Measurements from ENCODE around the gene RIMBP3C. TPM values are rescaled to one million over a fixed set of nuclear protein-coding genes. Genes with fewer than 3 reads are reported as not detected.
"Not testable (repeated sequence)": the region's sequence is repeated elsewhere in the genome, so short reads cannot be mapped to it uniquely, and the experiment has no call there.

RIMBP3C gene
- total and polyA plus RNA-seq, 4 donors, result 0.05 to 0.40 (median 0.10) TPM; not detected in 1

GRCh38 chr22:21587803-21588611 lies 36.7 kb upstream of the RIMBP3C start:
- H3K9me3 ChIP-seq (ENCODE audit: control insufficient read depth in 4 of 4, insufficient read depth in 3 of 4, low read length in 3 of 4), result peaks cover 0 to 1% (median 0%) of the 10 kb centered on the region in 4 donors
- peaks cover 0 to 6% (median 2%) of the 10 kb centered on the region in 4 donors for H3K36me3 ChIP-seq (ENCODE audit: control insufficient read depth in 4 of 4, insufficient read depth in 4 of 4, low read length in 4 of 4)
- no peak for TF ChIP-seq CTCF (IDR thresholded peaks at IDR 0.05; ENCODE audit: control extremely low read depth, extremely low read depth)
- no peak overlapping the region for H3K9ac ChIP-seq (ENCODE audit: insufficient read depth in 1 of 2, low read length in 2 of 2)
- WGBS, 2 donors, result 62% methylated on average over 4 of the region's 4 CpGs
- no peaks in the 10 kb centered on the region for H3K27me3 ChIP-seq (ENCODE audit: control insufficient read depth in 3 of 3, insufficient read depth in 3 of 3, low read length in 2 of 3)
- DNase-seq, result no peak
- no peak overlapping the region for H3K4me3 ChIP-seq
- peaks cover 0 to 17% (median 15%) of the 10 kb centered on the region in 5 donors for H3K4me1 ChIP-seq (ENCODE audit: control insufficient read depth in 5 of 5, insufficient read depth in 5 of 5, low read length in 5 of 5)
- ATAC-seq (ENCODE audit: insufficient read depth, low FRiP score), result no peak
- H3K27ac ChIP-seq (ENCODE audit: low read depth in 1 of 2, low read length in 1 of 2), result no peak overlapping the region

DNA sequence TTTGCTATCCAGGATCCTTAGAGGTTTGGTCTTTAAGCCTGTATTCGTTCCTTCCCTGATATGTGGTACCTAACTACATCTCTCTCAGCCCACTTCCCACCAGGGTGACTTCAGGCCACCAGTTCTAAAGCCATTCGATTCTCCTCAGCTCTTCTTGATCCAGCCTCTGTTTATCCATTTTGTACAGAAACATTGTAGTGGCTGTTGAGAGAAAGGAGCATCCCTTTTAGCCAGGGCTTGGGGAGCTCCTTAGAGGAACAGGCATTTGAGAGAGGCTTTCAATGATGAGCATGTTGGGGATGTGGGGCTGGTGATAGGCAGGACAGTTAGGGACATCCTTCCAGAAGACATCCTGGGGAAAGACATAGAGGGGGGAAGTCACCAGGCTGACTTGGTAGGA lies 34.1 kb upstream of the RIMBP3C start:
- Histone ChIP-seq H3K9me3 (ENCODE audit: control insufficient read depth in 4 of 4, insufficient read depth in 3 of 4, low read length in 3 of 4) (peaks cover 0 to 1% (median 0%) of the 10 kb centered on the region in 4 donors), H3K9ac (ENCODE audit: insufficient read depth in 1 of 2, low read length in 2 of 2) (no peak overlapping the region), H3K4me1 (ENCODE audit: control insufficient read depth in 5 of 5, insufficient read depth in 5 of 5, low read length in 5 of 5) (peaks cover 0 to 11% (median 0%) of the 10 kb centered on the region in 5 donors), H3K27ac (ENCODE audit: low read depth in 1 of 2, low read length in 1 of 2) (no peak overlapping the region), H3K36me3 (ENCODE audit: control insufficient read depth in 4 of 4, insufficient read depth in 4 of 4, low read length in 4 of 4) (peaks cover 0 to 1% (median 0%) of the 10 kb centered on the region in 4 donors), H3K4me3 (no peak overlapping the region), H3K27me3 (ENCODE audit: control insufficient read depth in 3 of 3, insufficient read depth in 3 of 3, low read length in 2 of 3) (no peaks in the 10 kb centered on the region)
- DNase-seq, result no peak
- WGBS, 2 donors, result 84 to 90% methylated on average over 2 of the region's 2 CpGs
- no peak for ATAC-seq (ENCODE audit: insufficient read depth, low FRiP score)
- no peak for TF ChIP-seq CTCF (IDR thresholded peaks at IDR 0.05; ENCODE audit: control extremely low read depth, extremely low read depth)

GRCh38 chr22:21582801-21583740 lies 31.8 kb upstream of the RIMBP3C start:
- DNase-seq (no peak), ATAC-seq (ENCODE audit: insufficient read depth, low FRiP score) (no peak)
- peaks cover 0 to 1% (median 0%) of the 10 kb centered on the region in 4 donors for H3K9me3 ChIP-seq (ENCODE audit: control insufficient read depth in 4 of 4, insufficient read depth in 3 of 4, low read length in 3 of 4)
- peaks cover 0 to 1% (median 0%) of the 10 kb centered on the region in 4 donors for H3K36me3 ChIP-seq (ENCODE audit: control insufficient read depth in 4 of 4, insufficient read depth in 4 of 4, low read length in 4 of 4)
- 68 to 79% methylated on average over 10 of the region's 10 CpGs for WGBS, 2 donors
- H3K27ac ChIP-seq (ENCODE audit: low read depth in 1 of 2, low read length in 1 of 2), result no peak overlapping the region
- no peak overlapping the region for H3K9ac ChIP-seq (ENCODE audit: insufficient read depth in 1 of 2, low read length in 2 of 2)
- no peaks in the 10 kb centered on the region for H3K27me3 ChIP-seq (ENCODE audit: control insufficient read depth in 3 of 3, insufficient read depth in 3 of 3, low read length in 2 of 3)
- no peak overlapping the region for H3K4me3 ChIP-seq
- no peak for TF ChIP-seq CTCF (IDR thresholded peaks at IDR 0.05; ENCODE audit: control extremely low read depth, extremely low read depth)
- H3K4me1 ChIP-seq (ENCODE audit: control insufficient read depth in 5 of 5, insufficient read depth in 5 of 5, low read length in 5 of 5), result peaks cover 0 to 16% (median 0%) of the 10 kb centered on the region in 5 donors

- not testable (repeated sequence) for H3K4me3 ChIP-seq; DNase-seq; H3K27ac ChIP-seq (ENCODE audit: low read depth in 1 of 2, low read length in 1 of 2); H3K27me3 ChIP-seq (ENCODE audit: control insufficient read depth in 3 of 3, insufficient read depth in 3 of 3, low read length in 2 of 3); H3K36me3 ChIP-seq (ENCODE audit: control insufficient read depth in 4 of 4, insufficient read depth in 4 of 4, low read length in 4 of 4); H3K9me3 ChIP-seq (ENCODE audit: control insufficient read depth in 4 of 4, insufficient read depth in 3 of 4, low read length in 3 of 4); H3K9ac ChIP-seq (ENCODE audit: insufficient read depth in 1 of 2, low read length in 2 of 2); ATAC-seq (ENCODE audit: insufficient read depth, low FRiP score)
- 94 to 95% methylated on average over 10 of the region's 10 CpGs for WGBS, 2 donors
- H3K4me1 ChIP-seq (ENCODE audit: control insufficient read depth in 5 of 5, insufficient read depth in 5 of 5, low read length in 5 of 5), result peaks cover 0 to 18% (median 0%) of the 10 kb centered on the region in 5 donors
These were observed 29.9 kb upstream of the RIMBP3C start for GRCh38 chr22:21581009-21581713.

DNA sequence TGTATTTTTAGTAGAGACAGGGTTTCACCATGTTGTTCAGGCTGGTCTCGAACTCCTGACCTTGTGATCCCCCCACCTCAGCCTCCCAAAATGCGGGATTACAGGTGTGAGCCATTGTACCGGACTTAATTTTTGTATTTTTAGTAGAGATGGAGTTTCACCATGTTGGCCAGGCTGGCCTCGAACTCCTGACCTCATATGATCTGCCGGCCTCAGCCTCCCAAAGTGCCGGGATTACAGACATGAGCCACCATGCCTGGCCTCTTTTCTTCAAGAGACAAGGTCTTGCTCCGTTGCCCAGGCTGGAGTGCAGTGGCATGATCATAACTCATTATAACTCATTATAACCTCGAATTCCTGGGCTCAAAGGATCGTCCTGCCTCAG lies 29.4 kb upstream of the RIMBP3C start:
- not testable (repeated sequence) for DNase-seq; H3K9me3 ChIP-seq (ENCODE audit: control insufficient read depth in 4 of 4, insufficient read depth in 3 of 4, low read length in 3 of 4); H3K9ac ChIP-seq (ENCODE audit: insufficient read depth in 1 of 2, low read length in 2 of 2); H3K27me3 ChIP-seq (ENCODE audit: control insufficient read depth in 3 of 3, insufficient read depth in 3 of 3, low read length in 2 of 3); H3K36me3 ChIP-seq (ENCODE audit: control insufficient read depth in 4 of 4, insufficient read depth in 4 of 4, low read length in 4 of 4); H3K4me3 ChIP-seq; H3K27ac ChIP-seq (ENCODE audit: low read depth in 1 of 2, low read length in 1 of 2); ATAC-seq (ENCODE audit: insufficient read depth, low FRiP score)
- peaks cover 0 to 17% (median 0%) of the 10 kb centered on the region in 5 donors for H3K4me1 ChIP-seq (ENCODE audit: control insufficient read depth in 5 of 5, insufficient read depth in 5 of 5, low read length in 5 of 5)
- WGBS, 2 donors, result 94 to 96% methylated on average over 9 of the region's 9 CpGs
